ENCODE measurements around the gene RANBP17.
"Not testable (repeated sequence)": the region's sequence is repeated elsewhere in the genome, so short reads cannot be mapped to it uniquely, and the experiment has no call there.

RANBP17 gene

DNA sequence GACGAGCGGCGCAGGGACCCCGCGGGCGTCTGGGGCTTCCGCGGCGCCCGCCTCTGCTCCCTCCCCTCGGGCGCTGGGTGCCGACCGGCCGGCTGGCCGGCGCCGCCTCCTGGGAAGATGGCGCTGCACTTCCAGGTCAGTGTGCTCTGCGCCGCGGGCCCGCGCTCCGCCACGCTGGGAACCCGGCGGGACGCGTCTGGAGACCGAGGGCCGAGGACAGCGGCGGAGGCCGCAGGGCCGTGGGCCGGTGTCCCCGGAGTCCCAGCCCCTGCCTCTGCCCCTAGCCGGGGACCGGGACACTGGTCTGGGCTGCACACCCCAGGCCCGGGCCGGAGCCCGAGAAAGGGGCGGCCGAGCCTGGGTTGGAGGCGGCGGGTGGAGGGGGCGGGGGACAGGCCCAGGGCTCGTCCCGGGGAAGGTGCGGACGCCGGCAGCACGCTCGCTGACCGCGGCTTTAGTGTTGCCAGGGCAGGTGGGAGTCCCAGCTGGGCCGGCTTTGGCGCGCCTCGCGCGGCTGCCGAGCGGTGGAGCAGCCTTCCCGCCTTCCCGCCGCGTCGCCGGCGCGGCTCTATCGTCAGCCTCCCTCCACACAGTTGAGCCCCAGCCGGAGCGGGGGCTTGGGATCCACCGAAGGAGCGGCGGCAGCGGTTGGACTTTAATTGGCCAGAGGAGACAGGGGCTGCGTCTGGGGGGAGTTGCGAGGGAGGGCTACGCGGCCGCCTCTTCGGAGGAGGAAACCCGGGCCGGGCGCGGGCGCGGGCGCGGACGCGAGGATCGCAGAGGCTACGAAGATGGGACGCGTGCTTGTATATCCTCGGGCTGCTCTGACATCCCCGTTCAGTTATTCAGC lies at the start of gene RANBP17:
RANBP17 (plus strand) TSS at position 102 of the 850 bp plus-strand sequence.
- DNase-seq: peak; percentile 78

DNA sequence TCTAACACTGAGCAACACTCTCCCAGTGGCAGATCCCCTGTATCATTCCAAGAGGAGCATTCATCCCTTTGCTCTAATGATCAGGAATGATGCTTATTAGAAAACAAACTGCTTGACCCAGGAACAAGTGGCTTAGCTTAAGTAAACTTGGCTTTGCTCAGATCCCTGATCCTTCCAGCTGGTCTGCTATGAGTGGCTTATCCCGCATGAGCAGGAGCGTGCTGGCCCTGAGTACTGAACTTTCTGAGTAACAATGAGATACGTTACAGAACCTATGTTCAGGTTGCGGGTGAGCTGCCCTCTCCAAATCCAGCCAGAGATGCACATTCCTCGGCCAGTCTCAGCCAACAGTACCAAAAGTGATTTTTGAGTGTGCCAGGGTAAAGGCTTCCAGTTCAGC lies 48.6 kb upstream of the RANBP17 start:
- no peak for DNase-seq

- DNase-seq: no peak
These were observed 44.6 kb upstream of the RANBP17 start for GRCh38 chr5:170817195-170817594.

GRCh38 chr5:170818232-170818631 lies 43.6 kb upstream of the RANBP17 start:
- DNase-seq: no peak

GRCh38 chr5:170819824-170820223 lies 42.0 kb upstream of the RANBP17 start:
- DNase-seq: no peak

GRCh38 chr5:170821257-170821800 lies 40.5 kb upstream of the RANBP17 start:
- no peak for DNase-seq

DNA sequence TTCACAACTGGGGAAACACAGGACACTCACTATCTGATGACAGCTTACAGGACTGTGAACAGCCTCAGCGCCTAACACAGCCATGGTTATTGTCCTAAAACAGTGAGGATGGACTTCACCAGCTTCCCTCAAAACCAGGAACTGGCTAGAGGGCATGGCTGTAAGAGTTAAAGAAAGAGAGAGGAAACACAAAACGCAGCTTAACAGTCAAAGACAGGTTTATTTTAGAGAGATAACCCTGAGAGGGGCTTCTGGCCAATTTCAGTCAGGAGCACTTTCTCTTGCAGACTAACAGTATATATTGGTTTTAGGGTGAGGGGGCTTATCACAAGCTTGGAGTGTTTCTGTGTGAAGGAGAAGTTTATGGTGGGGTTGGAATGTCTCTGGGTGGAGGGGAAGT lies 35.7 kb upstream of the RANBP17 start:
- no peak for DNase-seq

DNA sequence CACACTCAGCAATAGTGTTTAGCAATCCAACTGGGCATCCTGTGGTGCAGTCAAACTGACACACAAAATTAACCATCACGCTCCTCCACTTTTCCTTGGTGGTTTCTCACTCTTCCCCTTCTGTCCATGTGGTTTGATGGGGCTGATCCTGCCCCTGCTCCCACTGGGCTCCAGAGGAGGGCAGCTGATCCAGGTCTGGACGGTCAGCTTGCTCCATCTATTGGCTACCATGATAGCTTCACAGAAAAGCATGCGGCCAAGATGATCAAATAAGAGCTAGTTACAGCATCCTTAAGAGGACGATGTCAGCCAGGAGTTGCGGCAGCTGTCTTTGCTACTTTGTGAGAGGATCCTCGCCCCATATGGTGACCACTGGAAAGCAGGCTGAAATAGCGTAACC lies 29.6 kb upstream of the RANBP17 start:
- DNase-seq: no peak

DNA sequence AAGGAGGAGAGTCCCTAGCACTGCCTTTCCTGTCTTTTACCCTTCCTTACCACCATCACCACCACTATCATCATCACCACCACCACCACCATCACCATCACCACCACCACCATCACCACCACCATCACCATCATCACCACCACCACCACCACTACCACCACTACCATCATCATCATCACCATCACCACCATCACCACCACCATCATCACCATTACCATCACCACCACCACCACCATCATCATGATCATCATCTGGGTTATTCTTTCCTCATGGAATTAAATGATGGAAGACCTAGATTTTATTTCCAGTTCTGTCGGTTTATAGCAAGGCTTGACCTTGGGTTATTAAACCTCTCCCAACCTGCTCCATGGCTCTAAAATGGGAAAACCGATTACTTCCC lies 27.8 kb upstream of the RANBP17 start:
- DNase-seq: not testable (repeated sequence)

GRCh38 chr5:170836226-170836625 lies 25.6 kb upstream of the RANBP17 start:
- no peak for DNase-seq

DNA sequence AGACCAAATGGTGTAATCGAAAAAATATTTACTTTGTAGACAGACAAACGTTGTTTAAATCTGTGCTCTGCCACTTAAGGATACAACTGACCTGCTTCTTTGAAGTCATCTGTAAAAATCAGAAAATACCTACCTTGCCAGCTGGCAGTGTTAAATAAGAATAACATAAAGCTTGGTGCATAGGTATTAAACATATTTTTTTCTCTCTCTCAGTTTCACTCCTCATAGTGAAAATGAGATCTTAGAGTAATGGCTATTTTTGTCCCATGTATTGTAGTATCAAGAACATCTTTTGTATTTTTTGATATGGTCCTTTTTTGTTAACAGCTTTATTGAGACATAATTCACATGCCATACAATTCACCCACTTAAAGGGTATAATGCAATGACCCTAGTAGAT lies 17.9 kb upstream of the RANBP17 start:
- no peak for DNase-seq

DNA sequence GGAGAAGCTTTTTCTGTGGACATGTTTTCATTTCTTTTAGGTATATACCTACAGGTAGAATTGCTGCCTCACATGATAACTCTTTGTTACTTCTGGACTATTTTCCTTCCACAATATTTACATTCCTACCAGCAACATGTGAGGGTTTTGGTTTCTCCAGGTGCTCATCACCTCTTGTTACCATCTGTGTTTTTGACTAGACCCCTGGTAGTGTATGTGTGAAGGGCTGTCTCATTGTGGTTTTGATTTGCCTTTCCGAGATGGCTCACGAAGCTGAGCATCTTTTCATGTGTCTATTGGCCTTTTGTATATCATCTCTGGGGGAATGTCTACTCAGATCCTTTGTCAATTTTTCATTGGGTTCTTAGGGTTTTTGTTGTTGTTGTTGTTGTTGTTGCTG lies 17.2 kb upstream of the RANBP17 start:
- DNase-seq: no peak

DNA sequence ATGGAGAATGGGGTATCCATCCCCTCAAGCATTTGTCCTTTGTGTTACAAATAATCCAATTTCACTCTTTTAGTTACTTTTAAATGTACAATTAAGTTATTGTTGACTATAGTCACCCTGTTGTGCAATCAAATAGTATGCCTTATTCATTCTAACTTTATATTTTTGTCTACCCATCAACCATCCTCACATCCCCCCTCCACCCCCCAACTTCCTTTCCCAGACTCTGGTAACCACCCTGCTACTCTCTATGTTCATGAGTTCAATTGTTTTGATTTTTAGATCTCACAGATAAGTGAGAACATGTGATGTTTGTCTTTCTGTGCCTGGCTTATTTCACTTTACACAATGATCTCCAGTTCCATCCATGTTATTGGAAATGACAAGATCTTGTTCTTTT lies 15.4 kb upstream of the RANBP17 start:
- DNase-seq: no peak

- no peak for DNase-seq
These were observed 15.0 kb upstream of the RANBP17 start for GRCh38 chr5:170846846-170847245.

DNA sequence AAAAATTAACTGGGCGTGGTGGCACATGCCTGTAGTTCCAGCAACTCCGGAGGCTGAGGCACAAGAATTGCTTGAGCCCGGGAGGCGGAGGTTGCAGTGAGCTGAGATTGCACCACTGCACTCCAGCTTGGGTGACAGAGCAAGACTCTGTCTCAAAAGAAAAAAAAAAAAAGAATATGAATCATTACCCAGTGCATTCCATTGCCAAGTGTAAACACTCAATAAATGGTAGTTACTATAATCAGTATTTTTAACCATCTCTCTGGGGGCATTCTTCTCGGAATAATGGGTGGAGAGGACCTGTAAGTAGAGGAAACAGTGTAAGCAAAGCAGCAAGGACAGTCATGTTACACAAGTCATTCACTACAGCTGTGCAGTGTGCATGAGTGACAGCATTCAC lies 13.8 kb upstream of the RANBP17 start:
- DNase-seq: no peak

GRCh38 chr5:170849374-170849773 lies 12.4 kb upstream of the RANBP17 start:
- DNase-seq: no peak

DNA sequence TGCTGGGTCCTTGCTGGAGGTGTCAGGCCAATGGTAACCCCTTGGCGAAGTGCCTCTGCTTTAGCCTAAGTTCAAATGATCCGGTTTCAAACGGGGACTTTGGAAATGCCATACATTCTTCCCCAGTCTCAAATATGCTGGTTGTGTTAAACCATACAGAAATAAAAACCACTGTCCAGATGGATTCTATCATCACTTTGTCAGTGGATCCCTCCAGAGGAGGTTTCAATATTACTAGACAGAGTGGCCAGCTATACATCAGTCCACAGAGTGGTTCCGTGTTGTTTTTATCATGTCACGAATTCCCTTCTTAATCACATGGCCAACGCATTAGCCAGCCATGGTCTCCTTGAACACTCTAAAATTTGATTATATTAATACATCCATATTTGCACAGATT lies 7.3 kb upstream of the RANBP17 start:
- DNase-seq: no peak

- no peak for DNase-seq
These were observed 4.8 kb upstream of the RANBP17 start for GRCh38 chr5:170857066-170857465.

DNA sequence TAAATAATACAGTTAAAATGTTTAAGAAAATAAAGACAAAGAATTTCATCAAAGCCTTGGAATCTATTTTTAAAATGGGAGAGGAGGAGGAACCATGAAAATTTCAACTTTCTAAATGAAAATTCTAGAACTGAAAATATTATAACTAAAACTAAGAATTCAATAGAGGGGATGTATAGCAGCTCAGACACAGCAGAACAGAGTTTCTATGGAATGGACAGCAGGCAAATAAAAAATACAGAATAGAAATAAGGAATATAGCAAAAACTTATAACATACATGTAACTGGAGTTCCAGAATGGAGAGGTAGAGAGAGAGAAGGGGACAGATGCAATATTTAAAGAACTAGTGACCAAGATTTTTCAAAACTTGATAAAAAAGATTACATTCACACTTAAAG lies 1.4 kb upstream of the RANBP17 start:
- DNase-seq: no peak

- DNase-seq: no peak
These were observed 776 bp upstream of the RANBP17 start for GRCh38 chr5:170860818-170861666.

DNA sequence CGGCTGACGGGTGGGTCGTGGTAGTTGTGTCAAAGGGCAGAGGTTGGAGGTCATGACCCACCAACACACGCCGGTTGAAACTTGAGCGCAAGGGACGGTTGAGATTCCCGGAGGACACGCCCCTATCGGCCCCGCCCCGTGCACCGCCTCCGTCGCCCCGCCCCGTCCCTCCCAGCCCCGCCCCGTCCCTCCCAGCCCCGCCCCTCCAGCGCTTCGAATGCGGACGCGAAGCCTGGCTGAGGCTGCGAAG lies 226 bp upstream of the RANBP17 start:
- no peak for DNase-seq

DNA sequence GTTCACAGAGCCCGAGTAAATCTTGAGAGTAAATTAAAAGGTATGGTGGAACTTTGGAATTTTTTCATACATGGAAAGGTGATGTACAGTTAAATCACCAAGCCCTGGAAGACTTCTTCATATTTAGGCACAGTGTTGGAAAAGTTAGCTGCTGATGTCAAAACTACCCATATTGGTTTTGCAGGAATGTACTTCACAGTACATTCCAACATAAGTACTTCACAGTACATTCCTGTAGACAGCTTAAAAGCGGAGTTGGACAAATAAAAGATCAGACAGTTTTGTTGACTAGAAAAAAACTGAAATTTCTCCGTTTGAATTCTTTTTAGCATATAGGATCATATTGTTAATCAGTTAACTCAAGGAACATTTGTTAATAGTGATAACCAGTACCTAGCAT lies 1.8 kb downstream of the RANBP17 start:
- DNase-seq: no peak

- no peak for DNase-seq
These were observed 3.8 kb downstream of the RANBP17 start for GRCh38 chr5:170865622-170866021.

- no peak for DNase-seq
These were observed 6.0 kb downstream of the RANBP17 start for GRCh38 chr5:170867825-170868224.

Measured in right hindlimb (tissue), 1 donor.